ENCODE data around the gene NLN.

NLN gene

DNA sequence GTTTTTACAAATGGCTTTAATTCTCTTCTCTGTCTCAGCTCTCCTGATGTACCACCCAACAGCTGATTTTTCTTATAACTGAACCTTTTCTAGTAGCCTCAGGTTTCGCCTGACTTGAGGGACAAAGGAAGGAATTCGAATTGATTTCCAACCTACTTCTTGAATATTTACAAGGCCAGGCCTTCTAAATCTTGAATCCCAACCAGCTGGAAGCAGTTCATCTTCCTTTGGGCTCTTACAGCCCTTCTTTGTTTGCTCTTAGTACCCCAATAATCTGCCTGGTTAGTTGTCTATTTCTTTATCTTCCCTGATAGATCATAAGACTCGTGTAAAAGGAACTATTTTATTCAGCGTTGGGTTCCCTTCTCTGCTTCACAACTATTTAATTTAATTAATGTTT, 95.9 kb downstream of the NLN start:
- Histone ChIP-seq H3K27ac (no peak overlapping the region), H3K36me3 (no peaks in the 10 kb centered on the region), H3K4me1 (ENCODE audit: control insufficient read depth in 1 of 2, insufficient read depth in 1 of 2, low read depth in 1 of 2, low read length in 1 of 2) (no peaks in the 10 kb centered on the region), H3K9me3 (no peaks in the 10 kb centered on the region), H3K27me3 (no peaks in the 10 kb centered on the region), H3K4me3 (ENCODE audit: low read depth in 1 of 2, low read length in 1 of 2) (no peak overlapping the region)
- TF ChIP-seq, protein P1, sequence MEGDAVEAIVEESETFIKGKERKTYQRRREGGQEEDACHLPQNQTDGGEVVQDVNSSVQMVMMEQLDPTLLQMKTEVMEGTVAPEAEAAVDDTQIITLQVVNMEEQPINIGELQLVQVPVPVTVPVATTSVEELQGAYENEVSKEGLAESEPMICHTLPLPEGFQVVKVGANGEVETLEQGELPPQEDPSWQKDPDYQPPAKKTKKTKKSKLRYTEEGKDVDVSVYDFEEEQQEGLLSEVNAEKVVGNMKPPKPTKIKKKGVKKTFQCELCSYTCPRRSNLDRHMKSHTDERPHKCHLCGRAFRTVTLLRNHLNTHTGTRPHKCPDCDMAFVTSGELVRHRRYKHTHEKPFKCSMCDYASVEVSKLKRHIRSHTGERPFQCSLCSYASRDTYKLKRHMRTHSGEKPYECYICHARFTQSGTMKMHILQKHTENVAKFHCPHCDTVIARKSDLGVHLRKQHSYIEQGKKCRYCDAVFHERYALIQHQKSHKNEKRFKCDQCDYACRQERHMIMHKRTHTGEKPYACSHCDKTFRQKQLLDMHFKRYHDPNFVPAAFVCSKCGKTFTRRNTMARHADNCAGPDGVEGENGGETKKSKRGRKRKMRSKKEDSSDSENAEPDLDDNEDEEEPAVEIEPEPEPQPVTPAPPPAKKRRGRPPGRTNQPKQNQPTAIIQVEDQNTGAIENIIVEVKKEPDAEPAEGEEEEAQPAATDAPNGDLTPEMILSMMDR (IDR thresholded peaks at IDR 0.05) = no peak

DNA sequence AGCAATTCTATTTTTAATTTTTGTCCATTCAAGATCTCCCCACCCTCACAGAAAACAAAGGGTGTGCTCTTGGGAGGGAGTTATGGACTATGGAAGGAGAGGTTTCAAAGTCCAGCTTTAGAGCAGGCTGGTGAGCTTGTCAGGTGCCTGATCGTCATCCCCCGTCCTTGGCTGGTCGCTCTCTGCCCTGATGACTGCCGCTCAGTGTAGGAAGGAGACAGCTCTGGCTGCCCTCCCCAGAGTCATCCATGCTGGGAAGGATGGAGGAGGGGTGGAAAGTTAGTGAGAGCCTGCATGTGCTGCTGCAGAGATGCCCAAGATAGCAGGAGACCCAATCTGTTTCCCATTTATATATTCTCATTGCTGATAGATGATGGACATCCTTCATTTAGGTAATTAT, 96.6 kb downstream of the NLN start:
- Histone ChIP-seq H3K4me1 (ENCODE audit: control insufficient read depth in 1 of 2, insufficient read depth in 1 of 2, low read depth in 1 of 2, low read length in 1 of 2) (no peaks in the 10 kb centered on the region), H3K9me3 (no peaks in the 10 kb centered on the region), H3K27ac (no peak overlapping the region), H3K27me3 (no peaks in the 10 kb centered on the region), H3K36me3 (no peaks in the 10 kb centered on the region), H3K4me3 (ENCODE audit: low read depth in 1 of 2, low read length in 1 of 2) (no peak overlapping the region)
- TF ChIP-seq, protein P1 (IDR thresholded peaks at IDR 0.05) = no peak

DNA sequence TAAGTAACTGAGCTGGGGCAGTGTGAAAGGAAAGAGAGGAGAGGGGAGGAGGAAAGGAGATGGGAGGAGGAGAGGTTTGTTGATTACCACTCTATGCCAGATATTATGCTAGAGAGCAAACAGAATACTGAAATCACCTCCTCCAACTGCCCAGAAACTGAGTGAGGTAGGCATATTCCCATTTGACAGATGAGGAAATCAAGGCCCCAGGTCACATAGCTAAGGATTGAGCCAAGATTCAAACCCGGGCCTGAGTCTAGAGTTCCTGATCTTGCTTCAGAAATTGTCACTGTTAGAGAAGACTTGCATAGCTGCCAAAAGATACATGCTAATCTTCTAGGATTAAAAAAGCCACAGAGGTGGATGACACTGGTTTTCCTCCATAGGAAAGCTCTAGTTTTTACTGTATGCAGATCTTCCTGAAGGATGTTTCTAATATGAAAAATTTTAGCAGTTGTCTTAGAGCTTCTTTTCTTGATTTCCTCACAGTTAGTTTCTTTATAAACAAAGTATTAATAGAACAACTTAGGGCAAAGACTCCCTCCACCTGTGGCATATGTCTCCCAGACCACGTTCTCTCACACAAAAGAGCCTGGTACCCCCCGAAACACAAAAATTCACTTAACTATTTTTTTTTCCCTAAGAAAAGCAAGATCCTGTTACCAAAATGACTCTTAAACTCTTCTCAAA, 97.4 kb downstream of the NLN start:
- Histone ChIP-seq H3K36me3 (no peaks in the 10 kb centered on the region), H3K27me3 (no peaks in the 10 kb centered on the region), H3K9me3 (no peaks in the 10 kb centered on the region), H3K27ac (no peak overlapping the region), H3K4me3 (ENCODE audit: low read depth in 1 of 2, low read length in 1 of 2) (no peak overlapping the region), H3K4me1 (ENCODE audit: control insufficient read depth in 1 of 2, insufficient read depth in 1 of 2, low read depth in 1 of 2, low read length in 1 of 2) (no peaks in the 10 kb centered on the region)
- TF ChIP-seq, protein P1 (IDR thresholded peaks at IDR 0.05) = no peak

DNA sequence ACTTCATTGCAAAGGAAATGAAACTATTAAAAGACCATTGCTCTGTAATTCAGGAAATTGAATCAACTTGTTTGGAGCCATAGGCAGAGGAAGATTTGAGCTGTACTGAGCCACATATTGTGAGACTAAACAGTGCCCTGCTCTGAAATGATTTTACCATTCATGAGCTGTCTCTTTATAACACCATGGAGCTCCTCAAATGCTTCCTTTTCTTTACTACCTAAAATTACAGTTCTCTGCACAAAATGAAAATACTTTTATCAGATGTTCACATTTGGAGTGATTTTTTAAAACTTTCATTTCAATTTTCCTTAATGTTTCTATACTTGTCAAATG, 97.9 kb downstream of the NLN start:
- Histone ChIP-seq H3K36me3 (no peaks in the 10 kb centered on the region), H3K4me3 (ENCODE audit: low read depth in 1 of 2, low read length in 1 of 2) (no peak overlapping the region), H3K4me1 (ENCODE audit: control insufficient read depth in 1 of 2, insufficient read depth in 1 of 2, low read depth in 1 of 2, low read length in 1 of 2) (no peaks in the 10 kb centered on the region), H3K27ac (no peak overlapping the region), H3K27me3 (no peaks in the 10 kb centered on the region), H3K9me3 (no peaks in the 10 kb centered on the region)
- TF ChIP-seq, protein P1 (IDR thresholded peaks at IDR 0.05) = no peak

DNA sequence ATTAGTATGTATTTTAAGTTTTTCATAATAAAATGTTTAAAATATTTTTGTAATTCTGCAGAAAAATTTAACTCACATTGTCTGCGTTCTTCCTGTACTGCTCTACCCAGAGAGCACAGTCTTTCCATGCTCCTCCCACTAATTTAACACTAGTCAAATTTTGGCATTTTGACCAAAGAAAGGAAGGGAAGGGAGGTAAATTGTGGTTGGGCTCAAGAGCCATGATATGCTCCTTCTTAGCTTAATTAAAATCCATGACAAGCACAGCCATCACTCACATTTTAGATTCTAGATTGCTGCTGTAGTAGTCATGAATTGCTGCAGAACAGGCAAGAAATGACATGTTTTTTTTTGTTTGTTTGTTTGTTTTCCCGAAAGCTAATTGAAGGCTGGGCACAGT, 98.4 kb downstream of the NLN start:
- no peaks in the 10 kb centered on the region for H3K36me3 ChIP-seq
- H3K9me3 ChIP-seq = no peaks in the 10 kb centered on the region
- TF ChIP-seq, protein P1 (IDR thresholded peaks at IDR 0.05) = no peak
- no peak overlapping the region for H3K27ac ChIP-seq
- peaks cover under 1% of the 10 kb centered on the region in 2 experiments for H3K4me1 ChIP-seq (ENCODE audit: control insufficient read depth in 1 of 2, insufficient read depth in 1 of 2, low read depth in 1 of 2, low read length in 1 of 2)
- no peaks in the 10 kb centered on the region for H3K27me3 ChIP-seq
- H3K4me3 ChIP-seq (ENCODE audit: low read depth in 1 of 2, low read length in 1 of 2) = no peak overlapping the region

Measured in neutrophil (primary cell).